K562 (cell line): Measurements from ENCODE around the gene BNIPL. TPM values are rescaled to one million over a fixed set of nuclear protein-coding genes. Genes with fewer than 3 reads are reported as not detected.

Experiments used
- ATF7 ChIP-seq: fragments of 450-650 bp; IDR thresholded peaks from 2 replicates; pipeline ENCODE4 v1.7.1; 2014; ENCODE audit warnings: mild to moderate bottlenecking, moderate library complexity
- CHCHD3 ChIP-seq: fragments of 250-450 bp; sonication (Bioruptor Pico); IDR thresholded peaks from 2 replicates; pipeline ENCODE4 v2.1.2; 2022; ENCODE audit warnings: mild to moderate bottlenecking
- EGR1 ChIP-seq: fragments of 450-650 bp; conservative IDR thresholded peaks from 2 replicates; pipeline ENCODE4 v1.6.1; 2017; ENCODE audit warnings: mild to moderate bottlenecking
- ETS2 ChIP-seq: IDR thresholded peaks from 2 replicates; pipeline ENCODE4 v1.6.1; 2016; ENCODE audit warnings: borderline replicate concordance, missing genetic modification characterization, mild to moderate bottlenecking, moderate library complexity, missing compliant biosample characterization; ENCODE audit not compliant: poor library complexity, severe bottlenecking
- FOXA3 ChIP-seq, 2 experiments: fragments of 450-650 bp in 1 of 2; sonication (generic) in 1 of 2; formaldehyde crosslinking; IDR thresholded peaks in 1 of 2; conservative IDR thresholded peaks in 1 of 2; 2 replicates each; pipeline versions ENCODE4 v1.4.0 to v1.8.0; 2020 to 2022; ENCODE audit warnings: mild to moderate bottlenecking in 2 of 2, missing genetic modification reagents in 1 of 2
- GTF2F1 ChIP-seq: IDR thresholded peaks from 2 replicates; pipeline ENCODE4 v1.6.1; 2011; ENCODE audit warnings: low read depth, low read length, improper control_type of control experiment
- HLTF ChIP-seq: fragments of 450-650 bp; IDR thresholded peaks from 2 replicates; pipeline ENCODE4 v1.6.1; 2016
- HSF4 ChIP-seq: fragments of 250-450 bp; sonication (Bioruptor Pico); IDR thresholded peaks from 2 replicates; pipeline ENCODE4 v2.1.2; 2022; ENCODE audit warnings: mild to moderate bottlenecking, moderate library complexity, borderline replicate concordance
- IRF9 ChIP-seq: fragments of 450-650 bp; IDR thresholded peaks from 2 replicates; pipeline ENCODE4 v1.6.1; 2016; ENCODE audit warnings: missing biosample characterization, missing genetic modification characterization
- KAT7 ChIP-seq: sonication (generic); formaldehyde crosslinking; IDR thresholded peaks from 2 replicates; pipeline ENCODE4 v1.8.0; 2022; ENCODE audit warnings: missing genetic modification reagents, mild to moderate bottlenecking, borderline replicate concordance
- MEF2A ChIP-seq: IDR thresholded peaks from 2 replicates; pipeline ENCODE4 v1.6.1; 2011; ENCODE audit warnings: low read depth, mild to moderate bottlenecking, low read length, moderate library complexity; ENCODE audit not compliant: control insufficient read depth
- NR4A1 ChIP-seq, 2 experiments: fragments of 250-450 bp in 1 of 2; fragments of 450-650 bp in 1 of 2; sonication (Bioruptor Pico) in 1 of 2; IDR thresholded peaks; 2 replicates each; pipeline versions ENCODE4 v1.4.0 to v1.6.1; 2016 to 2020; ENCODE audit warnings: mild to moderate bottlenecking in 2 of 2, missing compliant biosample characterization in 1 of 2, missing genetic modification characterization in 1 of 2, moderate library complexity in 1 of 2
- PKNOX1 ChIP-seq: fragments of 450-650 bp; IDR thresholded peaks from 2 replicates; pipeline ENCODE4 v1.6.1; 2016
- SNIP1 ChIP-seq: fragments of 450-650 bp; IDR thresholded peaks from 2 replicates; pipeline ENCODE4 v1.7.1; 2017; ENCODE audit warnings: low read depth, mild to moderate bottlenecking
- SNRNP70 ChIP-seq: fragments of 200-400 bp; formaldehyde crosslinking; optimal IDR thresholded peaks from 2 replicates; pipeline ENCODE3; 2017; ENCODE audit warnings: low read depth, low read length
- SRSF7 ChIP-seq: fragments of 200-400 bp; formaldehyde crosslinking; optimal IDR thresholded peaks from 2 replicates; pipeline ENCODE3; 2017; ENCODE audit warnings: mild to moderate bottlenecking, low read depth, low read length
- TCF15 ChIP-seq: fragments of 250-450 bp; sonication (Bioruptor Pico); IDR thresholded peaks from 2 replicates; pipeline ENCODE4 v1.8.0; 2022; ENCODE audit warnings: moderate library complexity, mild to moderate bottlenecking, inconsistent platforms
- TEAD2 ChIP-seq: fragments of 450-650 bp; IDR thresholded peaks from 2 replicates; pipeline ENCODE4 v1.6.1; 2016; ENCODE audit warnings: missing genetic modification characterization, control low read depth, missing compliant biosample characterization
- TSC22D4 ChIP-seq: fragments of 450-650 bp; IDR thresholded peaks from 2 replicates; pipeline ENCODE4 v1.6.1; 2016; ENCODE audit warnings: missing genetic modification characterization, missing biosample characterization, control low read depth
- ZKSCAN8 ChIP-seq: fragments of 200-800 bp; sonication (Bioruptor generic); IDR thresholded peaks from 2 replicates; pipeline ENCODE4 v1.6.1; 2016; ENCODE audit warnings: missing genetic modification characterization, missing compliant biosample characterization
- ZNF232 ChIP-seq: sonication (generic); formaldehyde crosslinking; IDR thresholded peaks from 2 replicates; pipeline ENCODE4 v1.8.0; 2022; ENCODE audit warnings: mild to moderate bottlenecking, missing genetic modification reagents
- ZNF507 ChIP-seq: conservative IDR thresholded peaks from 2 replicates; pipeline ENCODE4 v1.6.1; 2017; ENCODE audit warnings: missing genetic modification characterization, missing compliant biosample characterization
- ZNF77 ChIP-seq: fragments of 250-450 bp; sonication (Bioruptor Pico); IDR thresholded peaks from 2 replicates; pipeline ENCODE4 v1.5.0; 2020
- polyA plus RNA-seq, 8 experiments: library from polyadenylated mRNA; depleted of rRNA in 4 of 8; stranded (reverse) in 5 of 8; unstranded in 3 of 8; fragments of >200 nt; fragmentation: Nextera tagmentation in 2 of 8; fragmentation: Illumina TruSeq in 1 of 8; extraction: Ambion mirVana in 2 of 8; extraction: Trizol in 1 of 8; gene quantifications; 2 replicates each; pipeline versions ENCODE4 v1.2.1 to v1.2.3, GENCODE V29; 2011 to 2014; ENCODE audit warnings: inconsistent platforms in 1 of 8, missing spikeins in 1 of 8
- total RNA-seq, 7 experiments: library from RNA; depleted of rRNA in 6 of 7; stranded (reverse); fragments of >200 nt in 6 of 7; fragmentation: Illumina TruSeq in 2 of 7; extraction: Trizol in 2 of 7; gene quantifications; 2 replicates each; pipeline versions ENCODE4 v1.2.1 to v1.2.3, GENCODE V29; 2011 to 2021; ENCODE audit warnings: low replicate concordance in 1 of 7
- TF ChIP-seq, protein P1 (sequence below): fragments of 250-450 bp; sonication (Bioruptor Pico); IDR thresholded peaks from 2 replicates; pipeline ENCODE4 v1.5.0; 2021
- TF ChIP-seq, protein P2 (sequence below): sonication (generic); formaldehyde crosslinking; IDR thresholded peaks from 2 replicates; pipeline ENCODE4 v1.8.0; 2023; ENCODE audit warnings: mild to moderate bottlenecking, missing genetic modification reagents

Gene BNIPL
- total and polyA plus RNA-seq, 9 of the 15 experiments (the other 6 are each of a cell fraction or from before 2014, with no cell fraction given) = 0.08 to 1.4 (median 0.68) TPM

GRCh38 chr1:151060007-151060656, 23.7 kb downstream of the BNIPL start, which contains the start of gene MLLT11 (continued):
- TF ChIP-seq TCF15 (CRISPR knock-in tag) (no peak), HLTF (no peak), TEAD2 (tag) (no peak), SNIP1 (no peak), SRSF7 (no peak), ATF7 (peak; percentile 9; the same call in 1 of the 2 replicates), IRF9 (tag) (no peak), ETS2 (tag) (no peak), CHCHD3 (no peak), SNRNP70 (no peak), GTF2F1 (no peak), HSF4 (no peak), EGR1 (peak; percentile 76), FOXA3 (CRISPR knock-in tag; conservative IDR thresholded peaks at IDR 0.05 in 1 of 2, IDR thresholded peaks at IDR 0.05 in 1 of 2) (no peak), ZNF507 (tag) (no peak), TSC22D4 (tag) (no peak), NR4A1 (CRISPR knock-in tag; IDR thresholded peaks at IDR 0.05) (no peak), NR4A1 (tag; IDR thresholded peaks at IDR 0.05) (no peak), KAT7 (CRISPR knock-in tag) (no peak), ZKSCAN8 (CRISPR knock-in tag) (no peak), MEF2A (no peak), ZNF77 (CRISPR knock-in tag) (no peak), ZNF232 (CRISPR knock-in tag) (no peak), PKNOX1 (peak; percentile 47)
- TF ChIP-seq, protein P1, sequence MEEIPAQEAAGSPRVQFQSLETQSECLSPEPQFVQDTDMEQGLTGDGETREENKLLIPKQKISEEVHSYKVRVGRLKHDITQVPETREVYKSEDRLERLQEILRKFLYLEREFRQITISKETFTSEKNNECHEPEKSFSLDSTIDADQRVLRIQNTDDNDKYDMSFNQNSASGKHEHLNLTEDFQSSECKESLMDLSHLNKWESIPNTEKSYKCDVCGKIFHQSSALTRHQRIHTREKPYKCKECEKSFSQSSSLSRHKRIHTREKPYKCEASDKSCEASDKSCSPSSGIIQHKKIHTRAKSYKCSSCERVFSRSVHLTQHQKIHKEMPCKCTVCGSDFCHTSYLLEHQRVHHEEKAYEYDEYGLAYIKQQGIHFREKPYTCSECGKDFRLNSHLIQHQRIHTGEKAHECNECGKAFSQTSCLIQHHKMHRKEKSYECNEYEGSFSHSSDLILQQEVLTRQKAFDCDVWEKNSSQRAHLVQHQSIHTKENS (CRISPR knock-in tag) = no peak
- TF ChIP-seq, protein P2, sequence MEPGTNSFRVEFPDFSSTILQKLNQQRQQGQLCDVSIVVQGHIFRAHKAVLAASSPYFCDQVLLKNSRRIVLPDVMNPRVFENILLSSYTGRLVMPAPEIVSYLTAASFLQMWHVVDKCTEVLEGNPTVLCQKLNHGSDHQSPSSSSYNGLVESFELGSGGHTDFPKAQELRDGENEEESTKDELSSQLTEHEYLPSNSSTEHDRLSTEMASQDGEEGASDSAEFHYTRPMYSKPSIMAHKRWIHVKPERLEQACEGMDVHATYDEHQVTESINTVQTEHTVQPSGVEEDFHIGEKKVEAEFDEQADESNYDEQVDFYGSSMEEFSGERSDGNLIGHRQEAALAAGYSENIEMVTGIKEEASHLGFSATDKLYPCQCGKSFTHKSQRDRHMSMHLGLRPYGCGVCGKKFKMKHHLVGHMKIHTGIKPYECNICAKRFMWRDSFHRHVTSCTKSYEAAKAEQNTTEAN = no peak
